ENCODE results near the gene XPOT. TPM values are rescaled to one million over a fixed set of nuclear protein-coding genes. Genes with fewer than 3 reads are reported as not detected.

Gene XPOT
- total and polyA plus RNA-seq, 4 donors: 16.7 to 44.8 (median 23.8) TPM

DNA sequence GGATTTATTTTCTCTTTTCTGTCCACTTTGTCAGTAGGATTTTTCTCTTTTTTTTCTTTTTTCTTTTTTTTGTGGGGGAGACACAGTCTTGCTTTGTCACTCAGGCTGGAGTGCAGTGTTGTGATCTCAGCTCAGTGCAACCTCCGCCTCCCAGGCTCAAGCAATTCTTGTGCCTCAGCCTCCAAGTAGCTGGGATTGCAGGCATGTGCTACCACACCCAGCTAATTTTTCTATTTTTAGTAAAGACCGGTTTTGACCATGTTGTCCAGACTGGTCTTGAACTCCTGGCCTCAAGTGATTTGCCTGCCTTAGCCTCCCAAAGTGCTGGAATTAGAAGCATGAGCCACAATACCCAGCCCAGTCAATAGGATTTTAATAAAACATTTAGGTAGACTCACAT lies 26.7 kb downstream of the XPOT start:
- no peak for DNase-seq (ENCODE audit: low spot score)
- Histone ChIP-seq H3K27ac (ENCODE audit: low read depth in 1 of 2, low read length in 2 of 2) (no peak overlapping the region), H3K4me1 (ENCODE audit: control insufficient read depth in 4 of 4, insufficient read depth in 4 of 4, low read length in 3 of 4) (no peaks in the 10 kb centered on the region), H3K36me3 (ENCODE audit: control insufficient read depth in 4 of 4, insufficient read depth in 3 of 4, low read depth in 1 of 4, low read length in 3 of 4) (peaks cover 14 to 79% (median 66%) of the 10 kb centered on the region in 4 donors), H3K27me3 (ENCODE audit: control insufficient read depth in 4 of 4, insufficient read depth in 4 of 4, low read length in 3 of 4) (no peaks in the 10 kb centered on the region), H3K9me3 (ENCODE audit: control insufficient read depth in 4 of 4, low read length in 3 of 4) (no peaks in the 10 kb centered on the region), H3K9ac (ENCODE audit: low read depth in 1 of 2, low read length in 2 of 2) (no peak overlapping the region), H3K4me3 (ENCODE audit: low read depth in 1 of 3, low read length in 3 of 3) (no peak overlapping the region)
- WGBS: 87% methylated on average over 2 of the region's 2 CpGs
- TF ChIP-seq TAF1 (conservative IDR thresholded peaks at IDR 0.05) (no peak), REST (IDR thresholded peaks at IDR 0.05) (no peak), FOXA1 (IDR thresholded peaks at IDR 0.05) (no peak), RAD21 (IDR thresholded peaks at IDR 0.05) (no peak), NR2F2 (IDR thresholded peaks at IDR 0.05) (no peak), CTCF (IDR thresholded peaks at IDR 0.05; ENCODE audit: low read depth, low read length, missing input control) (no peak), MAX (IDR thresholded peaks at IDR 0.05) (no peak), ZBTB33 (IDR thresholded peaks at IDR 0.05) (no peak), SP1 (IDR thresholded peaks at IDR 0.05) (no peak), EGR1 (IDR thresholded peaks at IDR 0.05; ENCODE audit: low read depth in 2 of 2) (no peak), JUND (IDR thresholded peaks at IDR 0.05) (no peak), RXRA (IDR thresholded peaks at IDR 0.05) (no peak), FOXA2 (IDR thresholded peaks at IDR 0.05) (no peak), YY1 (IDR thresholded peaks at IDR 0.05) (no peak), ATF3 (IDR thresholded peaks at IDR 0.05) (no peak), GABPA (IDR thresholded peaks at IDR 0.05 in 1 of 2, conservative IDR thresholded peaks at IDR 0.05 in 1 of 2) (no peak)

GRCh38 chr12:64431791-64432190 lies 27.6 kb downstream of the XPOT start:
- no peak overlapping the region for H3K27ac ChIP-seq (ENCODE audit: low read depth in 1 of 2, low read length in 2 of 2)
- H3K4me3 ChIP-seq (ENCODE audit: low read depth in 1 of 3, low read length in 3 of 3): no peak overlapping the region
- no peak for DNase-seq (ENCODE audit: low spot score)
- TF ChIP-seq JUND (IDR thresholded peaks at IDR 0.05) (no peak), GABPA (IDR thresholded peaks at IDR 0.05 in 1 of 2, conservative IDR thresholded peaks at IDR 0.05 in 1 of 2) (no peak), FOXA1 (IDR thresholded peaks at IDR 0.05) (no peak), ATF3 (IDR thresholded peaks at IDR 0.05) (no peak), SP1 (IDR thresholded peaks at IDR 0.05) (no peak), CTCF (IDR thresholded peaks at IDR 0.05; ENCODE audit: low read depth, low read length, missing input control) (no peak), RAD21 (IDR thresholded peaks at IDR 0.05) (no peak), HNF4A (conservative IDR thresholded peaks at IDR 0.05) (no peak), REST (IDR thresholded peaks at IDR 0.05) (no peak)
- 98% methylated on average over 4 of the region's 4 CpGs for WGBS
- peaks cover 18 to 75% (median 65%) of the 10 kb centered on the region in 4 donors for H3K36me3 ChIP-seq (ENCODE audit: control insufficient read depth in 4 of 4, insufficient read depth in 3 of 4, low read depth in 1 of 4, low read length in 3 of 4)
- H3K9me3 ChIP-seq (ENCODE audit: control insufficient read depth in 4 of 4, low read length in 3 of 4): no peaks in the 10 kb centered on the region
- no peaks in the 10 kb centered on the region for H3K4me1 ChIP-seq (ENCODE audit: control insufficient read depth in 4 of 4, insufficient read depth in 4 of 4, low read length in 3 of 4)
- H3K9ac ChIP-seq (ENCODE audit: low read depth in 1 of 2, low read length in 2 of 2): no peak overlapping the region
- no peaks in the 10 kb centered on the region for H3K27me3 ChIP-seq (ENCODE audit: control insufficient read depth in 4 of 4, insufficient read depth in 4 of 4, low read length in 3 of 4)

Measured in liver (tissue), 9 donors.